ENCODE measurements around the gene JADE2. TPM values are rescaled to one million over a fixed set of nuclear protein-coding genes. Genes with fewer than 3 reads are reported as not detected.

The JADE2 gene
- total and polyA plus RNA-seq, 7 donors: 4.9 to 53.8 (median 38.5) TPM

DNA sequence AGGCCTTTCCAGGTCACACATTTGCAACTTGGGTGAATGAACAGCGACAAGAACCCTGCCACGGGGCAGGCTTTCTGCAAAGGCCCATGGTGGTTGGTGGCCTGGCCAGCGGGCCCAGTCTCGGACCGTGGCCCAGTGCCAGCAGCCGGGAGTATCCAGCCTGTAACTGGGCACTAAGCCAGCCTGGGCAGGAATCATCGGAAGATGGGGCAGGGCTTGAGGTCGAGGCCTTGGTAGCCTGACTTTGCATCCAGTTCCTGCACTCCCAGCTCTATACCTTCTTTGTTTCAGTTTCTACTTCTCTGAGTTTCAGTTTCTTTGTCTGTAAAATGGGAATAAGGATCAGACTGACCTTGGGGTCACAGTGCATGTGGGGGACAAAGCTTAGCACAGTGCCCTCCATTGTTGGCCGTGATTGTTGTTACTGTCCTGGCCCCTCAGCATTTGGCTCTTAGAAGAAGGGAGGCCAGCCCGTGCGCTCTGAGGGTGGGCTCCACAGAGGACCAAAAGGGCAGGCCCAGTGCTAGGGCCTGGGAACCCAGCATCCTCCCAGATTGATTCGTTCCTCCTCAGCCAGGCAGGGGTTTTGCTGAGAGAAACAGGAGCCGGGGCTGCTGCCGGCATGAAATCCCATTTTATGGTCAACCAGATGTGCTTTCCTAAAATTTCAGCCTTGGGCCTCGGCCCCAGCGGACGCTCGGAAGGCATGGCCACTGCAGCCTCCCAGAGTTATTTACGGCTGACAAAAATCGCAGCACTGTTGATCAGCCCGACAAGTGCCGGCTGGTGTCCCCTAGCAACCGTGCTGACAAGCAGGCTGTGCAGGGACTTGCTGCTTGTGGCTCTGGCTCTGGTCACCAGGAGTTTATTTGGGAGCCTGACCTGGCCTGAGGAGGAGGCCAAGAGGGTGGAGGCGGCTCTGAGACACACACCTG, 43.6 kb downstream of the JADE2 start:
- 68 to 71% methylated on average over 24 of the region's 24 CpGs for WGBS, 2 donors
- peak; percentile 85 for DNase-seq
- Histone ChIP-seq H3K36me3 (peaks cover 43 to 93% (median 65%) of the 10 kb centered on the region in 4 donors), H3K9me3 (no peaks in the 10 kb centered on the region), H3K4me3 (no peak overlapping the region), H3K4me1 (peaks cover 0 to 40% (median 38%) of the 10 kb centered on the region in 4 donors), H3K27ac (peak overlapping the region; percentile 19 to 77 (median 48)), H3K27me3 (no peaks in the 10 kb centered on the region)
- no peak for TF ChIP-seq POLR2A (IDR thresholded peaks at IDR 0.05)
- peak in 1 of 4 donors; percentile 18 for TF ChIP-seq POLR2AphosphoS5 (IDR thresholded peaks at IDR 0.05)
- TF ChIP-seq EP300 (IDR thresholded peaks at IDR 0.05): no peak
- peak in 1 of 4 experiments; percentile 5 for TF ChIP-seq CTCF (IDR thresholded peaks at IDR 0.05)
- intact Hi-C loops (cut with DNase I): no loop called here

DNA sequence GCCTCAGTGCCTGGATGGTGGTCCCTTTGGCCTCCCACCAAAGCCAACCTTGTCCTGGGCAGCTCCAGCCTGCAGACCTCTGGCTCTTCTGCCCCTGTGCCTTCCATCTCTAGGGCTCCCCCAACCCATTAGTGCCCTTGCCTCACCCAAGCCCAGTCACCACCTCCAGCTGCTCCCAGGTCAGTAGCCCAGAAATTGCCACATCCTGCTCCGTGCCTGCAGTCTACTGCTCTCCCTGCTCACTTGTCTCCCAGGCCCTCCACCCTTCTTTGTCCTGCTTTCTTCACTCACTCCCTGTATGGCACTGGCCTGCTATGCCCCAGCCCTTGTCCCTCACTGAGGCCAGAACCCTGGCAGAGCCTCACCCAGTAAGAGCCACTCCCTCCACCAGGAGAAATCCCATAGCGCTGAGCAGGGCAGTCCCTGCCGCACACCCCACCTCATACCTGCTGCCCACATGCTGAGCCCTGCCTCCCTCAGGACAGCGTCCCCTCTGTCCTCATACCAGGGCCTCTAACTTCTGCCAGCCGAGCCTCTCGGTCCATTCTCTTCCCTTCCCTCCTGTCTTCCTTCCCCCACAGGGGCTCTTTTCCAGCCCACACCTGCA, 44.4 kb downstream of the JADE2 start:
- WGBS, 2 donors: 92% methylated on average over 6 of the region's 6 CpGs
- no peak for DNase-seq
- Histone ChIP-seq H3K9me3 (no peaks in the 10 kb centered on the region), H3K4me1 (peaks cover 0 to 48% (median 43%) of the 10 kb centered on the region in 4 donors), H3K27ac (peak overlapping the region; percentile 19 to 77 (median 48)), H3K27me3 (no peaks in the 10 kb centered on the region), H3K4me3 (no peak overlapping the region), H3K36me3 (peaks cover 42 to 93% (median 65%) of the 10 kb centered on the region in 4 donors)
- no peak for TF ChIP-seq POLR2A (IDR thresholded peaks at IDR 0.05)
- no peak for TF ChIP-seq POLR2AphosphoS5 (IDR thresholded peaks at IDR 0.05)
- TF ChIP-seq EP300 (IDR thresholded peaks at IDR 0.05): no peak
- TF ChIP-seq CTCF (IDR thresholded peaks at IDR 0.05): no peak
- intact Hi-C loops (cut with DNase I): no loop called here

GRCh38 chr5:134570365-134570758, 44.9 kb downstream of the JADE2 start:
- H3K4me1 ChIP-seq: peaks cover 0 to 51% (median 48%) of the 10 kb centered on the region in 4 donors
- intact Hi-C loops (cut with DNase I): no loop called here

DNA sequence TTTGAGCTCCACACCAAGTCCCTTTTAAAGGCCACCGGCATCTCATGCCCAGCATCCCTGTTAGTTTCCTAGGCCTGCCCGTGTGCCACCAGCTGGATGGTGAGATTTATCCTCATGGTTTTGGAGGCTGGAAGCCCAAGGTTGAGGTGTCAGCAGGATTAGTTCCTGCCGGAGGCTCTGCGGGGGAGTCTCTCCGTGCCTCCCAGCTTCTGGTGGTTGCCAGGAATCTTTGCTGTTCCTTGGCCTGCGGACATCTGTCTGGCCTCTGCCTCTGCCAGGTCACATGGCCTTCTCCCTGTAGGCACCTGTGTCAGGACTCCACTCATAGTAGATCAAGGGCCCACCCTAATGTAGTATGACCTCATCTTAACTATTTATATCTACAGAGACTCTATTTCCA, 45.4 kb downstream of the JADE2 start:
- Histone ChIP-seq H3K4me1 (peaks cover 0 to 54% (median 48%) of the 10 kb centered on the region in 4 donors), H3K36me3 (peaks cover 39 to 93% (median 63%) of the 10 kb centered on the region in 4 donors), H3K9me3 (no peaks in the 10 kb centered on the region), H3K4me3 (no peak overlapping the region), H3K27ac (peak overlapping the region in 1 of 4 donors; percentile 24), H3K27me3 (no peaks in the 10 kb centered on the region)
- DNase-seq: no peak
- TF ChIP-seq POLR2A (IDR thresholded peaks at IDR 0.05): no peak
- no peak for TF ChIP-seq CTCF (IDR thresholded peaks at IDR 0.05)
- no peak for TF ChIP-seq POLR2AphosphoS5 (IDR thresholded peaks at IDR 0.05)
- no peak for TF ChIP-seq EP300 (IDR thresholded peaks at IDR 0.05)
- intact Hi-C loops (cut with DNase I): no loop called here
- WGBS, 2 donors: 90 to 94% methylated on average over 6 of the region's 6 CpGs

More at GRCh38 chr5:134570365-134570758, 44.9 kb downstream of the JADE2 start:
- Histone ChIP-seq H3K9me3 (no peaks in the 10 kb centered on the region), H3K27ac (peak overlapping the region in 1 of 4 donors; percentile 77), H3K36me3 (peaks cover 44 to 93% (median 67%) of the 10 kb centered on the region in 4 donors), H3K4me3 (no peak overlapping the region), H3K27me3 (no peaks in the 10 kb centered on the region)
- no peak for DNase-seq
- 94 to 97% methylated on average over 9 of the region's 9 CpGs for WGBS, 2 donors
- TF ChIP-seq POLR2AphosphoS5 (IDR thresholded peaks at IDR 0.05) (no peak), POLR2A (IDR thresholded peaks at IDR 0.05) (no peak), CTCF (IDR thresholded peaks at IDR 0.05) (no peak)

All from sigmoid colon (tissue), 7 donors.